Measurements from ENCODE around the gene ZFHX3. TPM values are rescaled to one million over a fixed set of nuclear protein-coding genes. Genes with fewer than 3 reads are reported as not detected.

Gene ZFHX3
- total and polyA plus RNA-seq, 10 of the 15 experiments (the other 5 are each of a cell fraction or from before 2014, with no cell fraction given): 0.68 to 8.6 (median 2.0) TPM

DNA sequence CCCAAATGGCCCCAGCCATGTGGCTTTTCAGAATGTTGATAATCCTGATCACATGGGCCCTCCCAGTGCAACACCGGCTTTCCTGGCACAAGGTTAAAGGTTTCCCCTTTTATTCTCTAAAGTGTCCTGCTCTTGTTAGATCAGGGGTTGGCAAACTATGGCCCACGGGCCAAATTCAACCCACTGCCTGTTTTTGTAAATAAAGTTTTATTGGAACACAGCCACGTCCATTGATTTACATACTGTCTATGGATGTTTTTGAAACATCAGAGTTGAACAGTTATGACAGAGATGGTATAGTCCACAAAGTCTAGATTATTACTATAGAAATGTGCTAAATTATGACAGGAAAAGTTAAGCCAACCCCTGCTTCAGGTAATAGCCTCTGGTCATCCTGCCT, 157.3 kb downstream of the ZFHX3 start (continued):
- TF ChIP-seq, protein P1, sequence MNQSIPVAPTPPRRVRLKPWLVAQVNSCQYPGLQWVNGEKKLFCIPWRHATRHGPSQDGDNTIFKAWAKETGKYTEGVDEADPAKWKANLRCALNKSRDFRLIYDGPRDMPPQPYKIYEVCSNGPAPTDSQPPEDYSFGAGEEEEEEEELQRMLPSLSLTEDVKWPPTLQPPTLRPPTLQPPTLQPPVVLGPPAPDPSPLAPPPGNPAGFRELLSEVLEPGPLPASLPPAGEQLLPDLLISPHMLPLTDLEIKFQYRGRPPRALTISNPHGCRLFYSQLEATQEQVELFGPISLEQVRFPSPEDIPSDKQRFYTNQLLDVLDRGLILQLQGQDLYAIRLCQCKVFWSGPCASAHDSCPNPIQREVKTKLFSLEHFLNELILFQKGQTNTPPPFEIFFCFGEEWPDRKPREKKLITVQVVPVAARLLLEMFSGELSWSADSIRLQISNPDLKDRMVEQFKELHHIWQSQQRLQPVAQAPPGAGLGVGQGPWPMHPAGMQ (IDR thresholded peaks at IDR 0.05; ENCODE audit: borderline replicate concordance): no peak

DNA sequence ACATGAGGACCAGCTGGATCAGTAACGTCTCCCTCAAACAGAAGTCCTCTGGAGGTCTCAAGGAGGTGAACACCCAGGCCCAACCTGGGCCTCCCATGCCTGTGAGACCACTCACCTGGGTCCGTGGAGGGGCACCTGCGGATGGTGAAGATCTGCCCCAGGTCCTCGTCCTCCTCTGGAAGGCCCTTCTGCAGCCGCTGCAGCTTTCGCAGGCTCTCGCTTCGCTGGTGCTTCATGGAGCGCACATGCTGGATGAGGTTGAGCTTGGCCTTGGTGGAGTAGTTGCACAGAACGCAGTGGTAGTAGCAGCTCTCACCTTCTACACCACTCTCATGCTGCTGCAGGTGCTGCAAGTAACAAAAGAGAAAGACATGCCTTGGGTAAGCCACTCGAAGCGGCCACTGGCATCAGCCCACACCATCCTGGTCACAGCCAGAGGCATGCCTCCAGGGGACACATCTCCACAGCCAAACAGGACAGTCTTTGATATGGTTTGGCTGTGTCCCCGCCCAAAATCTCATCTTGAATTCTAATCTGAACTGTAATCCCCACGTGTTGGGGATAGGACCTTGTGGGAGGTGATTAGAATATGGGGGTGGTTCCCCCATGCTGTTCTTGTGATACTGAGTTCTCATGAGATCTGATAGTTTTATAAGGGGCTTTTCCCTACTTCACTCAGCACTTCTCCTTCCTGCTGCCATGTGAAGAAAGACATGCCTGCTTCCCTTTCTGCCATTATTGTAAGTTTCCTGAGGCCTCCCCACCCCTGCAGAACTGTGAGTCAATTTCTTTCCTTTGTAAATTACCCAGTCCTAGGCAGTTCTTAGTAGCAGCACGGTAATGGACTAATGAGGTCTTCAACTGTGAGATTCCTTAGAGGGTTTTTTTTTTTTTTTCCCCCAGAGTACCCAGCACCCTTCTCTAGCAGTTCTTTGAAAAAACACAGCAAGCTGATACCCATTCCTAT, 158.0 kb downstream of the ZFHX3 start:
- TF ChIP-seq NFYA (IDR thresholded peaks at IDR 0.05; ENCODE audit: borderline replicate concordance, low read depth, low read length): no peak
- no peak for TF ChIP-seq ETV6 (conservative IDR thresholded peaks at IDR 0.05 in 1 of 2, IDR thresholded peaks at IDR 0.05 in 1 of 2; ENCODE audit: borderline replicate concordance in 1 of 2, low read depth in 1 of 2)
- TF ChIP-seq ZBED1 (IDR thresholded peaks at IDR 0.05; ENCODE audit: borderline replicate concordance): no peak
- no peak for TF ChIP-seq FOXK2 (IDR thresholded peaks at IDR 0.05)
- no peak for TF ChIP-seq TCF3 (IDR thresholded peaks at IDR 0.05; ENCODE audit: borderline replicate concordance, insufficient read depth, low read depth, low read length)
- no peak for TF ChIP-seq BHLHE40 (IDR thresholded peaks at IDR 0.05; ENCODE audit: borderline replicate concordance in 1 of 2, low read depth in 2 of 2, low read length in 1 of 2)
- Histone ChIP-seq H2AFZ (ENCODE audit: control insufficient read depth, low read depth, low read length) (no peak overlapping the region), H3K4me3 (no peak overlapping the region), H3K36me3 (ENCODE audit: control insufficient read depth in 2 of 2, insufficient read depth in 2 of 2, low read length in 1 of 2) (peaks cover 0 to 15% of the 10 kb centered on the region in 2 experiments; a peak in 3 of 4 replicates), H3K4me2 (ENCODE audit: control insufficient read depth, insufficient read depth) (no peak overlapping the region), H3K27me3 (replicated peaks in 1 of 2; ENCODE audit: control insufficient read depth in 2 of 2, insufficient read depth in 2 of 2, low read length in 1 of 2) (no peaks in the 10 kb centered on the region), H3K4me1 (ENCODE audit: control insufficient read depth, insufficient read depth, low read length) (no peaks in the 10 kb centered on the region), H3K79me2 (ENCODE audit: control insufficient read depth, insufficient read depth, low read length) (no peaks in the 10 kb centered on the region), H4K20me1 (ENCODE audit: control insufficient read depth, insufficient read depth) (no peaks in the 10 kb centered on the region), H3K9me3 (replicated peaks; ENCODE audit: control insufficient read depth, insufficient read depth, low read length) (peaks cover 5% of the 10 kb centered on the region; the same call in 2 of the 3 replicates), H3K9ac (ENCODE audit: control insufficient read depth, insufficient read depth, low read length) (no peak overlapping the region), H3K27ac (ENCODE audit: control insufficient read depth, insufficient read depth) (no peak overlapping the region)
- FAIRE-seq: no peak
- ChIA-PET POLR2A (no interaction called here), RAD21 (ENCODE audit: unreplicated experiment) (no interaction called here), SMC1A (ENCODE audit: uncharacterized antibody, unreplicated experiment) (no interaction called here), CTCF (no interaction called here)
- 77% methylated on average over 15 of the region's 15 CpGs for WGBS (ENCODE audit: insufficient coverage, insufficient replicate concordance, low lambda C conversion rate, missing lambda C conversion rate)
- in situ Hi-C loops (cut with MboI) (no loop called here), intact Hi-C loops (cut with micrococcal nuclease; ENCODE audit: unreplicated experiment) (no loop called here)
- DNase-seq (ENCODE audit: low read depth, low spot score): no peak
- no TSS peak for BruUV-seq (replicated peaks)
- ATAC-seq: no peak
